NAMALWA (cell line): ENCODE measurements around the gene CEP126.
"Not testable (repeated sequence)": the region's sequence is repeated elsewhere in the genome, so short reads cannot be mapped to it uniquely, and the experiment has no call there.

Experiments
- DNase-seq: peaks from one replicate; pipeline ENCODE4 v3.0.0-alpha.2; 2015; ENCODE audit warnings: low spot score

CEP126 gene

DNA sequence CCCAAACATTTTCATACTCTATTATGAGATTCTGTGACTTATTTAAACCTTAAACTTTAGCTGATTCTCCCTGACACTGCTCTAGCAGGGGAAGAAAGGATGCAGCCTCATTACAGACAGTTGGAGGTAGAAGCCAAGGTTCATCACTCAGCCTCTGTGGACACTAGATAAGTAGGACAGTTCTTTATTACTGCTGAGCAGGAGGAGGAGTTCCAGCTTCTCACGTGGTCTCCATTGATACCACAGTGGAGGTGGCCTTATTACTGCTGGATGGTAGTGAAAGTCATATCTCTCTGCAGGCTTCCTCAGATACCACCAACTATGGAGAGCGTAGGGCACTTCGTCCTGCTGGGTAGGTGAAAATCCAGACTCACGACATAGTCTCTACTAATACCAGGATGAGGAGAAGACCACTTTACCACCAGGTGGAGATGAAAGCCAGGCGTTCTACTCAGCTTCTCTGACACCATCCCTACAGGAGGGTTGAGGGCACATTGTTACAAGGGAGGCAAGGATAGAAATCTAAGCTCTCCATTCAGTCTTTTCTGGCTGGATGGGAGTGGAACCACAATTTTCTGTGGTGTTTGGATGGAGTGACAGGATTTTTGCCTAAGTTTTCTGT, 14.6 kb downstream of the CEP126 start:
- no peak for DNase-seq

DNA sequence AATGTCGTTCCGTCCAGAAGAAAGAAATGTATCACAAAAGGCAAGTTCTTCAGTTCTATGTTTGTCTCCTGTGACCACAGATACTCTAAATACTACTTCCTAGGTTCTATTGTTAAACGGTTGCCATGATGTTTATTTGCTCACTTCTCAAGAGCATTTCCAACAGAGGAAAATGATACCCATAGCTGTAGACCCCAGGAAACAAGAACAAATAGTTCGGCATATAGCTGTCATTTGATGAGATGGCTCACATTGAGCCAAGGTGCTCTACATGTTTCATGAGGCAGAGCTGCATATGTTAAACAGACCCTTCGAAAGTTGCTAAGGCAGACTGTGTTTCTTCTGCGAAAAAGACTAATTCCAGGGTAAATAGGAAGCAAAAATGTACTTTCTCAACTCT, 16.9 kb downstream of the CEP126 start:
- DNase-seq = no peak

DNA sequence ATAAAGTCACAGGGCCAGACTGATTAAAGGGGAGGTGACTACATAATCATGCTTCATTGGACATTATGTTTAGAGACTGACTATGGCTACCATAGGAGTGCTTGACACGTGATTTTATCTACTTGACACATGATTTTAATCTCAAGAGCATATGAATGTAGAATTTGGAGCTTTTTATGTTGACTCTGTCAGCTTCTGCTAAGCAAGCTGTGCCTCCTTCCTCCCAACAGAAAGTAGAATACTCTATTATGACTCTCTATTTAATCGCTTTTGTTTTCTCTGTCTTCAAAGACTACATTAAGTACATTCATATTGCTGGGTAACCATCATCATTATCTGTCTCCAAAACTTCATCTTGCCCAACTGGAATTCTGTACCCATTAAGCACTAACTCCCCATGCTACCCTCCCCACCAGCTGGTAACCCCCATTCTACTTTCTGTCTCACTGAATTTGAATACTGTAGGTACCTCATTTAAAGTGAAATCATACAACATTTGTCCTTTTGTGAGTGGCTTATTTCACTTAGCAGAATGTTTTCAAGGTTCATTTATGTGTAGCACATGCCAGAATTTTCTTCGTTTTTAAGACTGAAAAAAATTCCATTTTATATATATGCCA, 26.2 kb downstream of the CEP126 start:
- no peak for DNase-seq

DNA sequence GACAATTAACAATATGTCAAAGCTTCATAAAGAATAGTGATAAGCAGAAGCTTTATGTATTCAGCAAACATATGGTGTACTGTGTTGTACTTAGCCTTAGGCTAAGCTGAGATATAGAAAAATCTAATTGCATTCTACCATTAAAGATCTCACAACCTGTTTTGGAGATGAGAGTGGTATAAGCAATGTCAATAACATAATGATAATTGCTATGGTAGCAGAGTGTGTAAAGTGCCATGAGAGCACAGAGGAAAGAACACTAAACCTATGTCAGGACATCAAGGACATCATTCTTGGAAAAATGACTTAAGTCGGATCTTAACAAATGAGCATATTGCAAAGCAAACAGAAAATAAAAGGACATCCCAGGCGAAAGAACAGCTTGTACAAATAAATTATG, 30.1 kb downstream of the CEP126 start:
- no peak for DNase-seq

DNA sequence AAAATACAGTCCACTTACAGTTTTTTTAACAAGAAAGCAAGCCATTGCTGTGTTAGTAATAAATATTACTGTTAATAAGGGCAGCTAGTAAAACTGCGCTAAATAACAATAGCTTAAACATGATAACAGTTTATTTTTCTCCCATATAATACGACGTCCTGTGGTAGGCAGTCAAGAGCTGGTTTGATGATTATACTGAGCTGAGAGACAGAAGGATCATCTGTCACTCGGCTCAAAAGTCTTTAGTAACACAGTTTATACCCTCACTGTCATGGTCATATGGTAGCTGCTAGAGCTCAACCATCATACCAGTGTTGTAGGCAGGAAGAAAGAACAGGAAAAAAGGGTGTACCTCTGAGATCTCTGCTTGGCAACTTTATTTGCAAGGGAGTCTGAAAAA, 30.6 kb downstream of the CEP126 start:
- DNase-seq = no peak

DNA sequence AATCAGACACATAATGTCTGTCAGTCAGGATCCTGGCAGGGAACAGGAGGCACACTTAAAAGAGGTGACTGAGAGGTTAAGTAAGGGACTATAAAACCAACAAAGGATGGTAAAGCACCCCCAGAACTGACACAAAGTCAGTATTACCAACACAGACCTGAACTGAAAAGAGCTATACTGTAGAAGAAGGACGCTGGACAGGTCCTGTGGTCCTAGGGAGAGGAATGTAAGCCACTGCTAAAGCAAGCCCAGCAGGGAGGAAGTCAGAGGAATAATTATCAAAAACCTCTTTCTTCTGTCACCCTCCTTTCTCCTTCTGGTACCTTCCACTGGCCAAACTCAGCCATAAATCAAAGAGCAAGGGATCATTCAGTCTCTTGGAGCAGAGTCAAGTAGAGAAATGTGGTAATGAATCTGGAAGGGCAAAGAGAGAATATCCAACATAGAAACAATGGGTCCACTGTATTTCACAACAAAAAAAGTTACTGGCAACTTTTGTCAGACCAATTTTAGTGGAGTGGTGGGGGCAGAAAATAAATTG, 34.9 kb downstream of the CEP126 start:
- DNase-seq = no peak

DNA sequence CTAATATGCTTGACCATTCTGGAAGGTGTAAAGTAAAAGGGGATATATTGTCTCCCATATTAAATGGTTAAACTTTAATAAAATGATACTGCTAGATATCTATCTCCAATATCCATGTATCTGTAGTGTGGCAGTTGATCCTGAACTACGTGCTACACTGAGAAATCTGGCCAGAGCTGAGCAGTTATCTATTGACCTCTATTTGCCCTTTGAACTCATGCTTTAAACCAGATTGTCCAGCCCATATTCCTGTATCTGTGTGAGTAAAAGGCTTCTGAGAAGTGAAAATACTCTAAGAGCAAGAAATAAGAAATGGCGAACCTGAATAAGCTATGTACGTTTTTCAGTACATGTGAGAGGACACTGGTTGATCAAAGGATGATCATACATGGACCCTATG, 40.5 kb downstream of the CEP126 start:
- no peak for DNase-seq

DNA sequence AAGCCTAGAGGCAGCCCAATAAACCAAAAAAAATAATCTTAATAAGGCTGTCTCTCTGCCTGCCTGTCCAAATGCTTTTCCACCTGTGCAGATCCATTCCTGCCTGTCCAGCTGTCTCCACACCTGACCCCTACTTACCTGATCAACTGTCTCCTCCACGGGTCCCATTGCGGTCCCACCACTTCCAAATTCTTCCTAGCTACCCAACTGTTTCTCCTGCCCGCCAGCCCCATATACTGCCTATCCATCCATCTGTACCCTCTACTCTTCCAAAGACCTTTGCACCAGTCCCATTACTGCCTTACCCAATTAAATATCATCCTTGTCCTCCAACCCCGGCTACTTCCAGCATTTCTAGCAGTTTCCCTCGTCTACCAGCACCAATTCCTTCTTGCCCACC, 40.9 kb downstream of the CEP126 start:
- no peak for DNase-seq

DNA sequence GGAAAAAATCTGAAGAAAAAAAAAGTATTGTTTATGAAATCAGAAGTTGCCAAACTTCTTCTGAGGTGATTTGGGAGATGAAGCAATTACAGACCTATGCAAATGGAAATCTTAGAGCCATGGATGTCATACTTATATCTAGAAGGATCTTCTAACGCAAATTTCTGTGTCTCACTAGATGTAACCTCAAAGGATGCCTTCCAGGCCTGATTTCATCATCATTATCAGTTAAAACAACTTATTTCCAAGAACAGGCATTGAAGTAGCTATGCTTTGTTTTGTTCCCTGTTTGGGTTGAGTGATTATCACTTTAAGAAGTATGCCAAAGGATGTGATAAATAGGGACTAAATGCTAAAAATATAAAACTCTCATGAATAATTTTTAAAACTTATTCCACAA, 45.4 kb downstream of the CEP126 start:
- no peak for DNase-seq

DNA sequence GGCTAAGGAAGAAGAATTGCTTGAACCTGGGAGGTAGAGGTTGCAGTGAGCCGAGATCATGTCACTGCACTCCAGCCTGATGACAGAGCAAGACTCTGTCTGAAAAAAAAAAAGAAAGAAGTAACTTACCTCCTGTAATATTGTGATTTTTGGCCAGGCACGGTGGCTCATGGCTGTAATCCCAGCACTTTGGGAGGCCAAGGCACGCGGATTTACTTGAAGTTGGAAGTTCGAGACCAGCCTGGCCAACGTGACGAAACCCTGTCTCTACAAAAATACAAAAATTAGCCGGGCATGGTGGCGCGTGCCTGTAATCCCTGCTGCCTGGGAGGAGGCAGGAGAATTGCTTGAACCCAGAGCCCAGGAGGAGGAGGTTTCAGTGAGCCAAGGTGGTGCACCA, 49.4 kb downstream of the CEP126 start:
- not testable (repeated sequence) for DNase-seq

DNA sequence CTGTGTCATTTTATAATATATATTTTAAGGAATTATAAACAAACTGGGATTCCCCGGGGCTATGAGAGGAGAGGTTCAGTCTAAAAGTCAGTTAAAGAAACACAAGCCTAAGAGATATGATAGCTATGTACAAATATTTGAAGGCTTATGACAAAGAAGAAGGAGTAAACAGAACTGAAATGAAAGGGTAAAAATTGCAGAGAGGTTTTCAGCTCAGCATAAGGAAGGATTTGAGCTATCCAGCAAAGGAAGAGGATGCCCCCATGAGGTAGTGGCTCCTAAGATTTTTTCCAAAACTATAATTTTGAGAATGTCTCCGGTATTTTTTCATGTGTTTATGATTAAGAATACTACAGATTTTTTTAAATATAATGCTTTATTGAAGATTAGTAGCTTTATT, 59.4 kb downstream of the CEP126 start:
- no peak for DNase-seq

DNA sequence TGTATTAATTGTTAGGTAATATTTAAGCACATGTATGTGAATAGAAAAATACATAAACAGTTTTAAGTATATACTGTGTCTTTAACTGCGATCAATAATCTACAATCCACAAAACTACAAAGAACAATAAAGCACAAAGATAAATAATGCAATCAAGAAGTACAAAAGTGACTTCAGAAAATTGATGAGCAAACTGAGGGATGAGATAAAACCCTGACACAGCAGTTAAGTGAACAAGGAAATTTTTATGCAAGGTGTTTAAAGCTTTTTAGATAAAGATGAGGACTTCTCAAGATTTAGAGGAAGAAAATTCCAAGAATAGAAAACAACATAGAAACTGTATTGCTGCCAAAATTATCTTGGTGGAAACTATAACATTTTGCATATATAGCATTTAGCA, 60.0 kb downstream of the CEP126 start:
- no peak for DNase-seq

DNA sequence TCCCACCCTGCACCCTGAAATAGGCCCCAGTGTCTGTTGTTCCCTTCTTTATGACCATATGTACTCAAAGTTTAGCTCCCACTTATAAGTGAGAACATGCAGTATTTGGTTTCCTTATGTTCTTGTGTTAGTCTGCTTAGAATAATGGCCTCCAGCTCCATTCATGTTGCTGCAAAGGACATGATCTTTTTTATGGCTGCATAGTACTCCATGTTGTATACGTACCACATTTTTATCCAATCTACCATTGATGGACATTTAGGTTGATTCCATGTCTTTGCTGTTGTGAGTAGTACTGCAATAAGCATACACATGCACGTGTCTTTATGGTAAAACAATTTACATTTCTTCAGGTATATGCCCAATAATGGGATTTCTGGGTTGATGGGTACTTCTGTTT, 60.9 kb downstream of the CEP126 start:
- no peak for DNase-seq

DNA sequence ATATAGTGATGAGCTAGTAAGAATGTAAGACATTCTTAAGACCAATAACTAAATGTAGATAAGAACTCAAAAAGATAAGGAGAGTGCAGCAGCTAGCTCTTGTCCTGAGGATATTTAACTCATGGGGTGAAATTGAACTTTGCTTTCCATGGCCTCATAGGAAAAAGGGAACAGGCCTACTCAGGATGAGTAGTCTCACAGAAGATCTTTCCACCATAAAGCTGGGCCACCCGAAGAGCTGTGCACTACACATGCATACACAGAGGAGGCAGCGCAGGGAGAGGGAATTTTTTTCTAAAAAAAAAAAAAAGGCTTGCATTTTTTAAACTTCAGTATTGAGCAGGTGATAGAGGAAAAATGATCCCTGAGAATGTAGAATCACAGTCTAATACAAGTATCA, 72.6 kb downstream of the CEP126 start:
- no peak for DNase-seq

DNA sequence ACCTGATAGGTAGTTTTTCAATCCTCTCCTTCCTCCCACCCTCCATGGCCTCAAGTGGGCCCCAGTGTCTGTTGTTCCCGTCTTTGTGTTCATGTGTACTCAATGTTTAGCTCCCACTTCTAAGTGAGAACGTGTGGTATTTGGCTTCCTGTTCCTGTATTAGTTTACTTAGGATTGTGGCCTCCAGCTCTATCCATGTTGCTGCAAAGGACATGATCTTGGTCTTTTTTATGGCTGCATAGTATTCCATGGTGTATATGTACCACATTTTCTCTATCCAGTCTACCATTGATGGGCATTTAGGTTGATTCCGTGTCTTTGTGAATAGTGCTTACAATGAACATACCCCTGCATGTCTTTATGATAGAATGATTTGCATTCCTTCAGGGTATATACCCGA, 78.4 kb downstream of the CEP126 start:
- no peak for DNase-seq

DNA sequence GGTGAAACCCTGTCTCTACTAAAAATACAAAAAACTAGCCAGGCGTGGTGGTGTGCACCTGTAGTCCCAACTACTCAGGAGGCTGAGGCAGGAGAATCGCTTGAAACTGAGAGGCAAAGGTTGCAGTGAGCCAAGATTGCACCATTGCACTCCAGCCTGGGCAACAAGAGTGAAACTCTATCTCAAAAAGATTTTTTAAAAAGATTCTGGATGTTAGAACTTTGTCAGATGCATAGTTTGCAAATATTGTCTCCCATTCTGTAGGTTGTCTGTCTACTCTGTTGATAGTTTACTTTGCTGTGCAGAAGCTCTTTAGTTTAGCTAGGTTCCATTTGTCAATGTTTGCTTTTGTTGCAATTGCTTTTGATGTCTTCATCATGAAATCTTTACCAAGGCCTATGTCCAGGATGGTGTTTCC, 79.3 kb downstream of the CEP126 start:
- not testable (repeated sequence) for DNase-seq

DNA sequence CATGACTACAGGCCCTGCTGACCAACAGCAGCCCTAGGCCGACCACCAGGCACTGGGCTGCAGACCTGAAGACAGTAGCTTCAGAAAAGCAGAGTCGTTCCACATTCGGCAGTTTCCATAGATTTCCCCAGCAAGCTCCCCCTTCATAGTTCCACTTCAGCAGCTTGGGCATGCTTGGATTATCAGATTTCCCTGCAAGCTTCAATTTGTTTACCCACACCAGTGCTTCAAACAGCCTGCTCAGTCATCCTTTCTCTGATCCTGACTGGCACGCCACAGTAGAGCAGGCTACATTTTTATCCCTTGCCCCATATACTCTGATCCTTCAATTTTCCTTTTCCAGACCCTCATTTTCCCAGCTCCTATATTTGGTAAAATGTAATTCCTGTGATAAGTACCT, 81.3 kb downstream of the CEP126 start:
- no peak for DNase-seq

DNA sequence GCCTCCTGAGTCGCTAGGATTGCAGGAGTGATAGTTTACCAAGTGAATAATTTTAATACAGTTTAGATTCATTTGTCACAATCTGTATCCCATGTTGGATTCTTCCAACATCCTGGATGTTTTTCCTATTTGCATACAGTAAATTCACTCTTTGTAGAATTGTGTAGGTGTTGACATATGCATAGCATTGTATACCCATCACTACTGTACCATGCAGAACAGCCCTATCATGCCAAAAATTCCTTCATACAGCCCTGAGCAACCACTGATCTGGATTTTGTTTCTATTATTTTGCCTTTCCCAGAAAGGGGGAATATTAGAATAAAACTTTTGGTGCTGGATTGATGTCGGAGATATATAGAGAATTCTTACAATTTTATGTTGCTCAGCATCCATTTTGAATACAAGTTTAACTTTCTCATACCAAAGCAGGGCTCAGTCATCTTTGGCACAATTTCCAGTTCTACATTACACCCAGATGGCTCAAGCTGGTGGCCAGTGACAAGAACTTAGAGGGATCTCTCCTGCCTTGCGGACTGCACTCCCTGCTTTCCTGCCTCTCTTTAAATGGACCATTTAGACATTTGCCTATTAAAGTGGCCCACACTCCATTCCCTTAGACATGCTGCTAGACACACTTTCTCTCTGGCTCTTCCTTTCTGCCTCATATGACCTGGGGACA, 87.0 kb downstream of the CEP126 start:
- no peak for DNase-seq

DNA sequence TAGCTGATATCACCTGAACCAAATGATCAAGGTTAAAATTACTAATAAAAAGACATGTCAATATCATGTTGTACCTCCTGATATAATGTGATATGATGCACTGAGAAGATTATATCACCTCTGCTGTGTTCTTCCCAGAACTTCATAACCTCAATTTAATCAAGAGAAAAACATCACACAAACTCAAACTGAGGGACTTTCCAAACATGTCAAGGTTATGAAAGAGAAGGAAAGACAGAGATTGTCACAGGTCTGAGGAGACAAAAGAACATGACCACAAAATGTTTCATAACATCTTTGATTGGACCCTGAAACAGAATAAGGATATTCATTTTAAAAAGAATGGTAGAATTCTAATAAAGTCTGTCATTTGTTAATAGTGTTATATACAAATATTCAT, 89.4 kb downstream of the CEP126 start:
- no peak for DNase-seq

DNA sequence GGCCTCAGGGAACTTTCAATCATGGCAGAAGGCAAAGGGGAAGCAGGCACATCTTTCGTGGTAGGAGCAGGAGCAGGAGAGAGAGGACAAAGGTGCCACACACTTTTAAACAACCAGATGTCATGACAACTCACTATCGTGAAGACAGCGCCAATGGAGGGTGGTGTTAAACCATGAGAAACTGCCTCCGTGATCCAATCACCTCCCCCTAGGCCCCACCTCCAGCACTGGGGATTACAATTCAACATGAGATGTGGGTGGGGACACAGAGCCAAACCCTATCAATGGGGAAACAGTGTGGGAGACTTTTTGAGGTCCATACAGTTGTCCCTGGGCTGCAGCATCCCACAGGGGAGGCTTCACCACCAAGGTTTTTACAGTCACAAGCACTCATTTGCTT, 90.5 kb downstream of the CEP126 start:
- DNase-seq = no peak

DNA sequence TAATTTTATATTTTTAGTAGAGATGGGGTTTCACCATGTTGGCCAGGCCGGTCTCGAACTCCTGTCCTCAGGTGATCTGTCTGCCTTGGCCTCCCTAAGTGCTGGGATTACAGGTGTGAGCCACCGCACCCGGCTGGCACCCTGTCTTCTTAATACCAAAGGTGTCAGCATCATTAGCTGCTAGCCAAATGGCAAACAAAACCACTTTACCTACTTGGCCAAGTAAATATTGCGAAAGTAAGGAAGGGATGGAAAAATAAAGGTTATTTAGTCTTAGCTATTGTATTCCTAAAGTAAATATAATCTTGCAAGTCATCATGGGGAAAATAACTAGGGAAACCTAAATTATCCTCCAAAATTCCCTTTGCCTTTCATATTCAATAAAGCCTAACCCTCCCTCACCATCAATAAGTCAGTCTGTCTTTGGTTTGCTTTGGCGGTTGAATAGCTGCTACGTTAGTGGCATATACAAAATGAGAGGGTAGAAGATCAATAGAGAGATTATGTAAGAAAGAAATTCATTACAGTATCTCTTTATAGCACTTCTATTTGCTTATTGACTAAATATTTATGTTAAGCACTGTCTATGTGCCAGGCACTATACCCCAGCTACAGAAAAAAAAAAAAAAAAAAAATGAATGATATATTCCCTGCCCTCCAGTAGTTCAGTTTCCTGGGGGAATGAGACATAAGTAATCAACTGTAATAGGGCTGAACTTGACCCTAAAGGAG, 92.2 kb downstream of the CEP126 start:
- no peak for DNase-seq

DNA sequence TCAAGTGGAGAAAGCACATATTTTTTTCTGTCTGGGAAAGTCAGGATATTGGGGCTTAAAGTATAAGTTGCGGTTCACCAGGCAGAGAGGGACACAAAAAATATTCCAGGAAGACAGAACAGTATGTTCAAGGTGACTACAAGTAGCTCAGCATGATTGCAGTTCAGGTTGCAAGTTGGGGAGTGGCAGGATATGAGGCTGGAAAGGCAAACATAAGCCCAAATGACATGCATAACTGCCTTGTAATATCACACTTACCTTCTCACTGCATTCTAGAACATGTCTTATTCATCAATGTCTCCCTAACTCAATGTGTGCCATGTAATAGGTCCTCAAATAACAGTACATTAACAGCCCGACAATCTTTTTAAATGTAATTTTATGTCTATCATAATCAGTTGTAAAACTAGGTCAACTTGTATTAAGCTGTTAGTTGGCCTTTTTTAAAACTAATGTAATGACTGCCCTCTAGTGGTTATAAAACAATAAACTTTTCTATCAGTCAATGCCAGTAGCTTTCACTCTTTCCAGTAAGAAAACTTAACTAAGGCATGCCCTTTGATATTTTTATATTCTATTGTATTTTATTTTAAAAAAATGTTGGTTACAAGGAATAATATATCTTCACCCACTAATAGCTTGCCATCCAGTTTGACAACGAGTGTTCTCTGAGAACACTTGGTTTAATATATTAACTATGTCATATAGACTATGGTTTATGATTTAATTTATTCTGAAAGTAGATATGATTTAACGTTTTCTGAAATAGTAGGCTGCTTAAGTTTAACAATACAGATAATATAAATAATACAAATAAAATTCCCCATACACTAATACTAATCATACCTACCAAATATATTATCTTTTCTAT, 93.0 kb downstream of the CEP126 start:
- DNase-seq = peak; percentile 66
